ENCODE results near the gene TWIST2.

TWIST2 gene
- total RNA-seq: 0 reads per million in 3 experiments

DNA sequence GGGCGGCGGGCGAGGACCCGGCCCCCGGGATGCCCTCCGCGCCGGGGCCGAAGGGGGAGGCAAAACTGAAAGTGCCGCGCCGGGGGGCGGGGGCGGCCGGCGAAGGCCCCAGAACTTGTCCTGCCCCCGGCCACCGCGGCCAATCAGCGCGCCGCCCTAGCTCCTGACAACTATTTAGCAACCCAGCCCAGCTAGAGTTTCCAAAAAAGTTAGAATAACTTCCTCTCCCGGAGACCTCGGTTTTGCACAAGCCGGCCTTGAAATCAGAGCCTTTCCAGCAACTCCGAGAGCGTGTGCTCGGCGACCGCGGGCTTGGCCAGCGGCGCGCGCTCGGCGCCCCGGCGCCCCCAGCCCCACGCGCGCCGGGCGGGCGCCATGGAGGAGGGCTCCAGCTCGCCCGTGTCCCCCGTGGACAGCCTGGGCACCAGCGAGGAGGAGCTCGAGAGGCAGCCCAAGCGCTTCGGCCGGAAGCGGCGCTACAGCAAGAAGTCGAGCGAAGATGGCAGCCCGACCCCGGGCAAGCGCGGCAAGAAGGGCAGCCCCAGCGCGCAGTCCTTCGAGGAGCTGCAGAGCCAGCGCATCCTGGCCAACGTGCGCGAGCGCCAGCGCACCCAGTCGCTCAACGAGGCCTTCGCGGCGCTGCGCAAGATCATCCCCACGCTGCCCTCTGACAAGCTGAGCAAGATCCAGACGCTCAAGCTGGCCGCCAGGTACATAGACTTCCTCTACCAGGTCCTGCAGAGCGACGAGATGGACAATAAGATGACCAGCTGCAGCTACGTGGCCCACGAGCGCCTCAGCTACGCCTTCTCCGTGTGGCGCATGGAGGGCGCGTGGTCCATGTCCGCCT is at the start of gene TWIST2:
Gene TWIST2, plus strand, starts transcription at position 245 of the 850 bp plus-strand sequence. Its CDS starts 131 bp downstream, at position 376.
- DNase-seq: no peak

DNA sequence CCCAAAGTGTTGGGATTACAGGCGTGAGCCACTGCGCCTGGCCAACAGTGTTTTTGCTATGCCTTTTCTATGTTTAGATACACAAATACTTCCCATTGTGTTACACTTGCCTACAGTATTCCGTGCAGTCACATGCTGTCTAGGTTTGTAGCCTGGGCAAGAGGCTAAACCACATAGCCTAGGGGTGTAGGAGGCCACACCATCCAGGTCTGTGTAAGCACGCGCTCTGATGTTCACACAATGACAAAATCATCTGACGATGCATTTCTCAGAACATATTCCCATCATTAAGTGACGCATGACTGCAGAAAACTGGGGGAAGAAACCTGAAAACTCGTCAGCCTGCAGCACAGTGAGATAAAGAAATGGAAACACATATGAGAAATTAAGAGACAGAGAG is 46.1 kb upstream of the TWIST2 start:
- DNase-seq: no peak

DNA sequence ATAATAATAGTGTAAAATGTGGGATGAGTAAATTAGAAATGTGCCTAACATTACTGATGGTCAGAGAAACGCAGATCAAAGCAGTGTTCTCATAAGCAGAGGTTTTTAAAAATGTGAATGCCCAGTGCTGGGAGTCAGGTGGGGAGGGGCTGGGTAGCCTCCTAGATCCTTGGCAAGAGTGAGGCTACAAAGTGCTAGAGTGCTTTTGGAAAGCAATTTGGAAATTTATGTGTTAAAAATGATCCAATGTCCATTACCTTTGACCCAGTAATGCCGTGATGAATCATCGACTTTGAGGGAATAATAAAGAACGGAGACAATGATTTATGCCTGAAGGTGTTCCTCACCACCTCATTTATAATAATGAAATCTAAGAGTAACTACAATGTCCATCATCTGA is 44.9 kb upstream of the TWIST2 start:
- DNase-seq: no peak

DNA sequence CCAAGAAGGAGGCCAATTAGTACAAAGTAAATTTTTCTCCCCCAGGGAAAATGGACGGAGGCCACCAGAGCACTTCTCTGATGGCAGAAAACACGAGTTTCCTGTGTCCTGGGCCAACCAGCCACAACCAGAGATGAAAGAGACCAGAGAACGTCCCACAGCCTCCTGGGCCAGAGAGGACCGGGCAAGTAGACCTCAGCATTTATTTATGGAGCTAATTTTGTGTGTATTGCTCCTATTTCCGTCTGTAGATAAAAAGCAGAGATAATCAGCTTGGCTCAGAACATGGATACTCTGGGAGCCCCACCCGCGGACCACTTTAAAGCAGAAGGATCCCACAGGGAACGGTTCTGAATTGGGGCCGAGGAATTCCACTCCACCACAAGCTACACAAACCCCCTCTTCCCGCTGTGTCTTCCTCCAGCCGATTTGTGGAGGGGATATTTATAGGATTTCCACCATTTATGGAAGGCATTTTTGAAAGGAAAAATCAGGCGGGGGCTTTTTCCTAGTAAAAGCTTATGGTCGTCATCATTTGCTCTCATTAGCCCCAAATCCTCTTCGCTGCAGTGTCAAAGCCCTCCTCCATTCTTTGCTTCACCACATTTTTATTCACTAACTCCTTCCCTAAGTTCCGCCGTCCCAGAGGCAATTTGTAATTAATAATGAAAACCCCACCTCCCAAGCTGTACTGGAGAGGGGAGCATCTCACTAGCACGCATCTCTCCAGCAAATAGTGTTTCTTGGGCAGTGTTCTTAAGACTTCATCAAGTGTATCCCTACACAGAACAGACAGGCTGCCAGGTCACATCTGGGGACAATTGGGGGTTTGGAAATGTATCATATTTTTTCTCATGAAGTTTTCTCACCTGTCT is 43.7 kb upstream of the TWIST2 start:
- no peak for DNase-seq

DNA sequence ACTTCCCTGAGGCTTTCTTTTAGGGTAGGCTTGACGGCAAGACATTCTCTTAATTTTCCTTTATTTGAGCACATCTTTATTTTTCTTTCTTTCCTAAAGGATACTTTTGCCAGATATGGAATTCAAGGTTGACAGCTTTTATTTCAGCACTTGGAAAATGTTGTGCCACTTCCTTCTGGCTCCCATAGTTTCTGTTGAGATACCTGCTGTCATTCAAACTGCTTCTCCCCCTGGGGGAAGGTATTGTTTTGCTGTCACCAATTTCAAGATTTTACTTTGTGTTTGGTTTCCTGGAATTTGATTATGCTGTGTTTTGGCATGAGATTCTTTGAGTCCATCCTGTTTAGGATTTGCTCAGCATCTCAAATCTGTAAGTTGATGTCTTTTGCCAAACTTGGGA is 39.1 kb upstream of the TWIST2 start:
- no peak for DNase-seq

DNA sequence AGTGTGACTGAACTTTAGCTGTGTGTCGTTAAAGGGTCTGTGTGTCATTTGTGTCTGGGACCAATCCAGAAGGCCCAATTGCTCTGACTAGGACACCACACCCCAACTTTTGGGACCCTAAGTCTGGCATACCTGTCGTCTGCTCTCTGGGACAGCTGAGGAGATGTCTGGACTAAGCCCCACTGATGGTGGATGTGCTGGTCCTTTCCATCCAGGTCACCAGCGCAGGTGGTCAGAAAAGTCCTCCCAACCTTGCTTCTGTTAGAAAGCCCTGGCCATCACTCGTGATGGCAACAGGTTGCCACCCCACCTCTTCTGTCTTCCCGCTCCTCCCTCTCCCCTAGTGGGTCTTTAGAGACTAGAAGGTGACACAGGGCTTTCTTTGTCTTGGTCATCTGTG is 37.6 kb upstream of the TWIST2 start:
- no peak for DNase-seq

DNA sequence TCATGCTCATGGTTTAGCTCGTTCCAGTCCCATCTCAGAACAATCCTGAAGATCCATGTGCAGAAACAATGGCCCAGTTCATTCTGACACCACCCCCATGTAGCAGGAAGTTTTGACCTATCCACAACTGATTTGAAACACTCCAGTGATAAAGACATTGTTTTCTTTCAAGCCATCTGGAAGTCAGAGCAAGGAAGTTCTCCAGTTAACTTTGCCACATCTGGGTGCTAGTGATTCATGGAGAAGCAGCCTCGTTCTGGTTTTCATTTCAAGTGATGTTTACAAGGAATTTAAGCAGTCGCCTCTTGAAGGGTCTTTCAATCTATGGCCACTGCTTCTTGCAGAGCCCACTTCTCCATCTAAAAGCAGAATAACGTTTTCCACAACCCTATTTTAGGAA is 36.6 kb upstream of the TWIST2 start:
- no peak for DNase-seq

DNA sequence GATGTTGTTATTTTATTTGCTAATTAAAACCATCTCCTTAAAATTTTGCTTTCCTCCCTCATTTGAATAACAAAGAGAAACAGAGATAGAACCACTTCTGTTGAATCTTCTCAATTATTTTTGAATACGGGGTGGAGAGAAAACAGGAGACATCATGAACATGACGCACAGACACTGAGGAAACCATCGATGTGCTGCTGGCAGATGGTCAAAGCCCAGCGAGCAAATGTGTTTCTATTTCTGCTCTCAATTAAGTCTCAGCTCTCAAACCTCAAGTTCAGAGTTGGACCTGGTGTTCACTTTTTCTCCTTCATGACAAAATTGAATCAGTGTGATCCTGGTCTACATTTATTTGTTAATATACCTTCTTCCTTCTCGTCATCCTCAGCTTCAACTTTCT is 36.1 kb upstream of the TWIST2 start:
- no peak for DNase-seq

DNA sequence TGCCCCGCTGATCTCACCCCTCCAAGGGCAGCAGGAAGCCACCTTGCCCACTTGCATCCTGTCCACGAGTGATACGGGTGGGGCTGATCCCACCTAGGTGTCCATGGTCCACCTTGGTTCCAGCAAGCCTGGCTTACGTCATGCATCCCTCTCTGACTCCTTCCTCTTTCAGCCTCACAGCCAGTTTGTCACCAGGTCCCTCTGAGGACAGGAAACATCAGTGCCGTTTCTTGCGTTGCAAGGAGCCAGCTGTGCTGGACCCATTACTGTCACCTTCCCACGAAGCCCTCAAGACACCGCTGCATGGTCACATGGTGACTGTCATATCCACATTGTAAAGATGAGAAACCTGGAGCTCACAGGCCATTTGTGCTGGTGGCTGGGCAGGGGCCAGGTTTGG is 34.8 kb upstream of the TWIST2 start:
- DNase-seq: no peak

DNA sequence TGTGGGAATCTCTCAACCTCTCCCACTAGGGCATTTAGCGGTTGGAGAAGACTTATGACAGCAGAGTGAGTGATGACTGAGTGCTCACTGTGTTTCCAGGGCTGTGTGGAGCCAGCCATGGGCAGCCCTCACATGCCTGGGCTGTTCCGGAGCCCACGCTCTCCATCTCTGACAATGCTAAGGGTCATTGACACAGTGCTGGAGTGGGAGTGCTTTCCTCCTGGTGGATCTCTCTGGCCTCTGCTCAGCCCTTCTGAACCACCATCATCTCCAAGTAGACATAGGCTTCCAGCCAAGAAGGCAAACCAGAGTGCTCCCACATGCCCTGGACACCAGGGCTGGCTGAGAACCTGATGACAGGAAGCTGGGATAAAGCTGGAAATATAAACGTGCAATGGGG is 33.1 kb upstream of the TWIST2 start:
- no peak for DNase-seq

DNA sequence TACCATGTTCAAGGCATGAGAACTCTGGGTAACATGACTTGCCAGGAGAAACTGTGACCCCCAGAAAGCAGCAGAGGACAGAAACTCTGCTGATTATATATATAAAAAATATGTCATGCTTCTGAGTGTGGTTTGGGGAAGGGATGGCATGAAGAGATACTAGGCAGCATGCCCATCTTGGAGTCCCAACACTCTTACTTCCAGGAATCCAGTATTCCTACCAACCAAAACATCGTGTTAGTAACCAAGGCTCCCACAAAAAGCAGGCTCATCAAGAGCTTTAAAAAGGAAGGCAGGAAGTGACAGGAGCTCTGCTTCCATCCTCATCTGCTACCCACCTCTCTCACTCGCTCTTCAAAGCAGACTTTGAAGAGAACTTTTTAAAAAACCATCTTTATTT is 31.6 kb upstream of the TWIST2 start:
- DNase-seq: no peak

DNA sequence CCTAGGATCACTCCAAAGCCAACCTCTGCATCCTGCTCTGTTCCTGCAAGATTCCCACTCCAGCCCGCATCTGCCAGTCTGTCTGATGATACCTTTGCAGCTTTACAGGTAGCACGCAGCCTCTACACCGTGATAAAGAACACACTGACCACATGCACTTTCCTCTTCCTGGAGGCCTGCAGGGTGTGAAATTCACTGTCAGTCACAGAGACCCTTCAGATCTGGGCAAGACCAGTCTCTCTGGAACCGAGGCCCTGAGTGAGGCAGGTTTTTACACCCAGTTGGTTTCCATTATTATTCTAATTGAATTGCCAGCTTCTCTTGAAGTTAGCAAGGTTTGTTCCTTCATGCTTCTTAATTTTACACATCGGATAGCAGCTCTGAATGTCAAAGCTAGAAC is 30.5 kb upstream of the TWIST2 start:
- DNase-seq: no peak

DNA sequence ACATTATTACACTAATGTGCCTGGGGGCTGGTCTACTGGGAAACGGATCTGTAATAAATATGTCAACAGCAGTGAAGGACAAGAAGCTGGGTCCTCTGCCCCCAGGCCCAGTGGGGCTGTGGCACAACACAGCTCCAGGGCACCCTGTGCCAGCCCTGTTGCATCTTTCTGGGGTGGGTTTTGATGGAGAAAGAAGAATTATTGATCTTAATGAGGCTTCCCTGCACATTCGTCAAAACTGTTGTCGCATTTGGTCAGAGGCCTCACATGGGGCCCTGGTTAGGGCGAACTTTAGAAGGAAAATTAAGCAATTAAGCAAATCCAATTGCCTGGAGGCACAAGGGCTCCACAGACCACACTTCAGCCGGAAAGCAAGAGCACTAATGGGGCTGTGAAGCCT is 30.0 kb upstream of the TWIST2 start:
- DNase-seq: no peak

DNA sequence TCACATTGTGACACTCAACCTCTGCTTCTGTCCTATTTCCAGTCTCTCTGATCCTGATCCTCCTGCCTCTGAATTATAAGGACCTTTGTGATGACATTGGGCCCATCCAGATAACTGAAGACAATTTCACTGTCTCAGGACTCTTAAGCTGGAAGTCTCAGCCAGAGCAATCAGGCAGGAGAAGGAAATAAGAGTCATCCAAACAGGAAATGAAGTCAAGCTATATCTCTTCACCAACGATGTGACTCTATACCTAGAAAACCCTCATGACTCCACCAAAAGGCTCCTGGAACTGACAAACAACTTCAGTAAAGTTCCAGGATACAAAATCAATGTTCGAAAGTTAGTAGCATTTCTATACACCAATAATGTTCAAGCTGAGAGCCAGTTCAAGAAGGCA is 29.3 kb upstream of the TWIST2 start:
- DNase-seq: no peak

DNA sequence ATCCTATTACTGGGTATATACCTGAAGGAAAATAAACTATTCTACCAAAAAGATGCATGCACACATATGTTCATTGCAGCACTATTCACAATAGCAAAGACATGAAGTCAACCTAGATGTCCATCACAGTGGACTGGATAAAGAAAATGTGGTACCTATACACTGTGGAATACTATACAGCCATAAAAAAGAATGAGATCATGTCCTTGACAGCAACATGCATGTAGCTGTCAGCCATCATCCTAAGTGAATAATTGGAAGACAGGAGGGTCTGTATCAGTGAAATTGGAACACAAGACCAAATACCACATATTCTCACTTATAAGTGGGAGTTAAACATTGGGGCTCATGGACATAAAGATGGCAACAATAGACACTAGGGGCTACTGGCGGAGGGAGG is 27.7 kb upstream of the TWIST2 start:
- DNase-seq: no peak

DNA sequence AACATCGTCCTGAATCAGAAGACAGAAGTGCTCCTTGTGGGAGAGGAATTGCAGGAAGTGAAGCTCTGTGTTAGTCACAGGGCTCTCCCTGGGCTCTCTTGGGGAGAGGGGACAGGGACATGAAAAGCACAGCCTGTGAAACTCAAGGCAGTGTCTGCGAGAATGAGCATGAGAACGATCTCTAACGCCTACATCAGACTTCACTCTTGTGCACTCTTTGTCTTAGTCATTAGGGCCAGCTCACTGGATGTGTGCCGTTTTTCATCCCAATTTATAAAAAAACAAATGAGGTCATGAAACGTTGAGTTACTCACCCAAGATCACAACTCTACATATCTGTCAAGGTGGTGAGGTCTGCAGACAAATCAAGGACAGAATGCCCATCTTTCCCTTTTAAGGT is 27.0 kb upstream of the TWIST2 start:
- DNase-seq: no peak

DNA sequence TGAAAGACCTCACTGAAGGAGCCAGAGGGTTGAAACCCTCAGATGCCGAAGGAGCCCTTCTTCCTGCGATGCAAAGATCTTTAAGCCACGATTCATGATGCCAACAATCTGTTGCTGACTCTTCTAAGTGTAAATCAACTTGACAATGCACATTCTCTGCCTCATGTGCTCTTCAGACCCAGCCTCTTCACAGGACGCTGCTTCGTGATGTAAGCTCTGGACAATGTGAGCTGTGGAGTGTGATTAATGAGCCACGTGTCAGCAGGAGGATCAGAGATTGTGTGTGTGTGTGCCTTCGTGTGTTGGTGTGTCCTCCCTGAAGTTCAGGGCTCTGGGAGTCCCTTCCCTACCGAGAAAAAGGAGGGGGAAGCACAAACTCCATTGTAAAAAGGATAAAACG is 26.5 kb upstream of the TWIST2 start:
- no peak for DNase-seq

DNA sequence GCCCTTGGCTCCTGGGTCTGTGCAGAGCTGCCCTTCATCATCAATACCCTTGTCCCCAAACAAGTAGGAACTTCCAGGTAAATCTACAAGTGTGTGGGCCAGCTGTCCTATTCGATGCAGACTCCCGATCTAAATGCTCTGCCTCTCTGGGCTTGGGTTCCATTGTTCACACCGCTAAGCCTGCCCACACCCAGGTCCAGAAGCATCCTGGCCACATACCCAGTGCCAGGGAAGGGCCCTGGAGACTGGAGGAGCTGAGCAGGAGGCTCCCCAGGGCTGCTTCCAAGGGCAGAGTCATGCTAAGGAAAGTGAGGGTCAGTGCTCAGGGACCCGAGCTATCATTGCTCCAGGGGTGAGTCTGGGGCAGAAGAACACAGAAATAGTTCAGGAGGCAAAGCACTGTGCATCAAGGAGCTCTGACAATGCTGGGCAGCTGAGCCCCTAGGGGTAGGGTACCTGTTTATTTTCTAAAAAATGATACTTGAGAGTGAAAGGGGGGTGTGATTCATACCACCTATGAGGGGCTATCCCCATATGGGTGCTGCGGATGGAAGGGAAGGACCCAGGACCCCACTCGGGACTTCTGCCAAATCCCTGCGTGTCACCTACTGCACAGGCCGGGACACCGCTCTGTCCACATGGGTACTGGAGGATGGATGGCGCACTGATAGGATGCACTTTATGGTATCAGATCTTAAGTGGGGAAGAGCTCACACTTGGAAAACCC is 25.8 kb upstream of the TWIST2 start:
- DNase-seq: no peak

DNA sequence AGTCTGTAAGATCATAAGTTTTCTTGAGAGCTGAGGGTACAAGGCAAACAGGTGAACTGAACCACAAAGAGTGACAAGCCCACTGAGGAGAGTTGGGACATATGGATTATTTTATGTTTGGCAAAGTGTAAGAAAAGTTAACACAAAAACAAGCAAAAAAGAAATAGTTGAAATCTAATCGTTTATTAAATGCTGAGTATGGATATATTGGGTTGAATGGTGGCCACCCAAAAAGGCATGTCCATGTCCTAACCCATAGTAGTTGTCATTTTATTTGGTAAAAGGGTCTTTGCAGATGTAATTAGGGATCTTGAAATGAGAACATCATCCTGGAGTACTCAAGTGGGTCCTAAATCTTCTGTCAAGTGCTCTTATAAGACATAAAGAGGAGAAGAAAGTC is 24.9 kb upstream of the TWIST2 start:
- DNase-seq: no peak

DNA sequence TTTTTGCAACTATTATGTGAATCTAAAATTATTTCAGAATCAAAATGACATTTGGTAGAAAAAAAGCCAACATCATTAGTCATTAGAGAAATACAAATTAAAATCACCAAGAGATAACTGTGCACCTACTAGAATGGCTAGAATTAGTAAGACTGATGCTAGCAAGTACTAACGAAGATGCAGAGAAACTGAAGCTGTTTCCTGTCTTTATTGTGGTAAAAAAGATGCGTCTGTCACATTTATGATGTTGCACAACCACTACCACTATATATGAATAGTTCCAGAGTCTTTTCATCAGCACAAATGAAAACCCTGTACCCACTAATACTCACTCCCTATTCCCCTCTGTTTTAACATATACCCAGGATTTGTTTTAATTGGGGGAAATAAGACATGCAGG is 16.7 kb upstream of the TWIST2 start:
- no peak for DNase-seq

DNA sequence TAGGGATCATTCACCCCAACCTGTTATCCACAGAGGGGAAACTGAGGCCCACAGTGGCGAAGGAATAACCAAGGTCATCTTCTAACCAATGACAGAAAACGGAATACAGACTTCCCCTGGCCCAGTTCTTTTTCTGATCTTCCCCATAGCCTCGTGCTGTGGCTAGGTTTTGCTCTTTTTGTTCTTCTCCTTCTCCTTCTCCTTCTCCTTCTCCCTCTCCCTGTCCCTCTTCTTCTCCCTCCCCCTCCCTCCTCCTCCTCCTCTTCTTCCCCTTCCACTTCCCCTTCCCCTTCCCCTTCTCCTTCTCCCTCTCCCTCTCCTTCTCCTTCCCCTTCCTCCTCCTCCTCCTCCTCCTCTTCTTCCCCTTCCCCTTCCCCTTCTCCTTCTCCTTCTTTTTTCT is 12.9 kb upstream of the TWIST2 start:
- no peak for DNase-seq

DNA sequence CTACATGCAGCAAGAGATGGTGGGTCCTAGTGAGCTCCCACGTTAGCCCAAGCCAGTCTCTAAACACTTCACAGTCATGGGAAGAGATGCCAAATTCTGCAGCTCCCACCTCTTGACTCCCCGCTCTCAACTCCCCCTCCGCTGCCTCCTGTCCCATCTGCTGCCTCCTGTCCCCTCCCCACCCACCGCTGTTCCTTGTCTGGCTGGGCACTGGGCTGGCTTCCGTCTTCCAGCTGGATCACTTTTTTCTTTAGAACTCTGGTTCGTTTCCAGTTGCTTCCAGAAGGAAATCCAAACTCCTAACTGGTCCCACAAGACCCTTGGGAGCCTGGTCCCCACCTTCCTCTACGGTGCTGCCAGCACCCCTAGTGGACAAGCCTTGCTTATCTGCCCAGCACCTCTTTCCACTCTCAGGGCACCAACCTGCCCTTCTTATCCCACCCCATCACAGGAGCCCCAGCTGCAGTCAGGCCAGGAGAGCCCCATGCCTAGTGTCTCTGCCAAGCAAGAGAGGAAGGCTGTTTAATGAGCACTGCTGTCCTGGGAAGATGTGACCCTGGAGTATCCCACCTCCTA is 12.1 kb upstream of the TWIST2 start:
- DNase-seq: no peak

DNA sequence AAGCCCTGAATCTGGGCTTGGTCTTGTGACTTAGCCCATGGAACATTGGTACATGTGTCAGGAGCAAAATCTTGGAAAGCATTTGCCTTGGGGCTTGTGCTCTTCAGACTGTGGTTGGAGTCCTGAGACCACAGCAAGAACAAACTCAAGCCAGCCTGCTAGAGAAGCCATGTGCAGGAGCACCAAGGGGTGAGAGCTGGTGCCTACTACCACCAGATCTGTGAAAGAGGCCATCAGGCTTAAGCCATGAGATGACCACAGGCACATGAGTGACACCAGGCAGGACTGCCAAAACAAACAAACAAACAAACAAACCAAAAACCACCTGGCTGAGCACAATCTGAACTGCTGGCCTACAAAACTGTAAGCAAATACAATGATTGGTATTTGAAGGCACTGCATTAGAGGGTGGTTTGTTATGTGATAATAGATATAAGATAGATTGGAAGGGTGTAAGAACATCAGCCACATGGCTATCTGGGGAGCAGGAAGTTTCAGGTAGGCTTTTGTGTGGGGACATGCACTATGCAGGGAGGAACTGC is 9.0 kb upstream of the TWIST2 start:
- no peak for DNase-seq

Data from central memory CD4-positive, alpha-beta T cell (primary cell).